ENCODE results near the gene CD160. TPM values are rescaled to one million over a fixed set of nuclear protein-coding genes. Genes with fewer than 3 reads are reported as not detected.

Gene CD160
- total and polyA plus RNA-seq, 2 donors (not counting 1 experiment from before 2014, with no cell fraction given) = 0.10 TPM; not detected in 1

DNA sequence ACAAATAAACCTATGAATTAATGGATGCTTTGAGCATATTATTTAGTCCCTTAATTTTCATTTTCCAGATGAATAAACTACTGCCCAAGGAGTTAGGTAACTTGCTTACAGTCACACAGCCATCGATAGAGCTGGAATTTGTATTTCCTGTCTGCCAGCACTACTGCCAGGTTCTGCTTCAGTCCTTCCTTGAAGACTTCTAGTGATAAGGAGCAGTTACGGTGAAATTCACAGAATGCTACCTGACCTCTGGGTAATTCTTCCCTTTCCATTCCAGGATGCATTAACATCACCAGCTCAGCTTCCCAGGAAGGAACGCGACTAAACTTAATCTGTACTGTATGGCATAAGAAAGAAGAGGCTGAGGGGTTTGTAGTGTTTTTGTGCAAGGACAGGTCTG, 11.2 kb downstream of the CD160 start:
- Histone ChIP-seq H3K4me1 (ENCODE audit: control insufficient read depth in 2 of 2, insufficient read depth in 2 of 2, low read length in 2 of 2) (no peaks in the 10 kb centered on the region), H3K36me3 (replicated peaks in 1 of 2; ENCODE audit: control extremely low read depth in 1 of 2, control insufficient read depth in 1 of 2, extremely low read depth in 1 of 2, insufficient read depth in 2 of 2, low read length in 1 of 2) (peaks cover 0 to 1% of the 10 kb centered on the region in 2 experiments), H3K4me2 (replicated peaks; ENCODE audit: low read depth, low read length, poor library complexity, severe bottlenecking) (no peak overlapping the region), H3K79me2 (ENCODE audit: control insufficient read depth, insufficient read depth, low read length) (no peaks in the 10 kb centered on the region), H4K20me1 (ENCODE audit: control insufficient read depth, insufficient read depth, low read length, poor library complexity, severe bottlenecking) (no peaks in the 10 kb centered on the region), H3K9me3 (ENCODE audit: control extremely low read depth in 1 of 3, control insufficient read depth in 2 of 3, insufficient read depth in 1 of 3, low read length in 2 of 3) (no peaks in the 10 kb centered on the region), H3K27me3 (replicated peaks in 1 of 4; ENCODE audit: control extremely low read depth in 1 of 4, control insufficient read depth in 3 of 4, insufficient read depth in 4 of 4, low read length in 3 of 4) (no peaks in the 10 kb centered on the region), H3K9ac (ENCODE audit: low read length) (no peak overlapping the region), H2AFZ (ENCODE audit: insufficient read depth, low read depth, low read length, poor library complexity, severe bottlenecking) (no peak overlapping the region), H3K27ac (ENCODE audit: low read length in 2 of 2) (no peak overlapping the region), H3K4me3 (ENCODE audit: control extremely low read depth in 1 of 5, extremely low read depth in 1 of 5, insufficient read depth in 1 of 5, low read depth in 2 of 5, low read length in 4 of 5) (no peak overlapping the region)
- ATAC-seq (ENCODE audit: low read depth) (no peak), DNase-seq (no peak)
- no peak for TF ChIP-seq EZH2 (IDR thresholded peaks at IDR 0.05; ENCODE audit: borderline replicate concordance, insufficient read depth, low read depth, low read length, poor library complexity, severe bottlenecking)
- TF ChIP-seq, protein P1, sequence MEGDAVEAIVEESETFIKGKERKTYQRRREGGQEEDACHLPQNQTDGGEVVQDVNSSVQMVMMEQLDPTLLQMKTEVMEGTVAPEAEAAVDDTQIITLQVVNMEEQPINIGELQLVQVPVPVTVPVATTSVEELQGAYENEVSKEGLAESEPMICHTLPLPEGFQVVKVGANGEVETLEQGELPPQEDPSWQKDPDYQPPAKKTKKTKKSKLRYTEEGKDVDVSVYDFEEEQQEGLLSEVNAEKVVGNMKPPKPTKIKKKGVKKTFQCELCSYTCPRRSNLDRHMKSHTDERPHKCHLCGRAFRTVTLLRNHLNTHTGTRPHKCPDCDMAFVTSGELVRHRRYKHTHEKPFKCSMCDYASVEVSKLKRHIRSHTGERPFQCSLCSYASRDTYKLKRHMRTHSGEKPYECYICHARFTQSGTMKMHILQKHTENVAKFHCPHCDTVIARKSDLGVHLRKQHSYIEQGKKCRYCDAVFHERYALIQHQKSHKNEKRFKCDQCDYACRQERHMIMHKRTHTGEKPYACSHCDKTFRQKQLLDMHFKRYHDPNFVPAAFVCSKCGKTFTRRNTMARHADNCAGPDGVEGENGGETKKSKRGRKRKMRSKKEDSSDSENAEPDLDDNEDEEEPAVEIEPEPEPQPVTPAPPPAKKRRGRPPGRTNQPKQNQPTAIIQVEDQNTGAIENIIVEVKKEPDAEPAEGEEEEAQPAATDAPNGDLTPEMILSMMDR (IDR thresholded peaks at IDR 0.05) = no peak
- Mint-ChIP-seq H3K4me1 (peaks cover 2% of the 10 kb centered on the region), H3K4me3 (no peak overlapping the region), H3K27me3 (no peaks in the 10 kb centered on the region), H3K27ac (no peak overlapping the region), H3K9me3 (ENCODE audit: insufficient read depth) (no peaks in the 10 kb centered on the region)
- ChIA-PET POLR2A (no interaction called here), CTCF (no interaction called here)
- intact Hi-C loops (cut with micrococcal nuclease) = no loop called here
- whole genome bisulfite sequencing (ENCODE audit: insufficient coverage) = 81% methylated on average over 3 of the region's 4 CpGs

GRCh38 chr1:145730900-145731299, 11.6 kb downstream of the CD160 start:
- no peaks in the 10 kb centered on the region for H3K79me2 ChIP-seq (ENCODE audit: control insufficient read depth, insufficient read depth, low read length)
- no peak overlapping the region for H2AFZ ChIP-seq (ENCODE audit: insufficient read depth, low read depth, low read length, poor library complexity, severe bottlenecking)
- no peaks in the 10 kb centered on the region for H4K20me1 ChIP-seq (ENCODE audit: control insufficient read depth, insufficient read depth, low read length, poor library complexity, severe bottlenecking)
- no peak overlapping the region for H3K4me3 ChIP-seq (ENCODE audit: control extremely low read depth in 1 of 5, extremely low read depth in 1 of 5, insufficient read depth in 1 of 5, low read depth in 2 of 5, low read length in 4 of 5)
- Mint-ChIP-seq H3K4me3 (no peak overlapping the region), H3K27me3 (no peaks in the 10 kb centered on the region), H3K27ac (no peak overlapping the region), H3K9me3 (ENCODE audit: insufficient read depth) (no peaks in the 10 kb centered on the region), H3K4me1 (peaks cover 2% of the 10 kb centered on the region)
- no peaks in the 10 kb centered on the region for H3K9me3 ChIP-seq (ENCODE audit: control extremely low read depth in 1 of 3, control insufficient read depth in 2 of 3, insufficient read depth in 1 of 3, low read length in 2 of 3)
- POLR2A ChIA-PET = no interaction called here
- DNase-seq (no peak), ATAC-seq (ENCODE audit: low read depth) (no peak)
- CTCF ChIA-PET = no interaction called here
- H3K4me1 ChIP-seq (ENCODE audit: control insufficient read depth in 2 of 2, insufficient read depth in 2 of 2, low read length in 2 of 2) = no peaks in the 10 kb centered on the region
- H3K27me3 ChIP-seq (replicated peaks in 1 of 4; ENCODE audit: control extremely low read depth in 1 of 4, control insufficient read depth in 3 of 4, insufficient read depth in 4 of 4, low read length in 3 of 4) = no peaks in the 10 kb centered on the region
- WGBS (ENCODE audit: insufficient coverage) = 100% methylated on average over 1 of the region's 3 CpGs
- intact Hi-C loops (cut with micrococcal nuclease) = no loop called here
- H3K4me2 ChIP-seq (replicated peaks; ENCODE audit: low read depth, low read length, poor library complexity, severe bottlenecking) = no peak overlapping the region
- no peak overlapping the region for H3K27ac ChIP-seq (ENCODE audit: low read length in 2 of 2)
- TF ChIP-seq EZH2 (IDR thresholded peaks at IDR 0.05; ENCODE audit: borderline replicate concordance, insufficient read depth, low read depth, low read length, poor library complexity, severe bottlenecking) = no peak
- TF ChIP-seq, protein P1 (IDR thresholded peaks at IDR 0.05) = no peak
- no peak overlapping the region for H3K9ac ChIP-seq (ENCODE audit: low read length)
- H3K36me3 ChIP-seq (replicated peaks in 1 of 2; ENCODE audit: control extremely low read depth in 1 of 2, control insufficient read depth in 1 of 2, extremely low read depth in 1 of 2, insufficient read depth in 2 of 2, low read length in 1 of 2) = peaks cover 0 to 1% of the 10 kb centered on the region in 2 experiments

Data from B cell (primary cell).